GM21367 (cell line): ENCODE data around the gene FKBP4.

Experiments used
- ATAC-seq: cut with Tn5 transposase; IDR thresholded peaks from one replicate; pipeline ENCODE4 v1.9.1; 2021; ENCODE audit not compliant: unreplicated experiment

The FKBP4 gene

DNA sequence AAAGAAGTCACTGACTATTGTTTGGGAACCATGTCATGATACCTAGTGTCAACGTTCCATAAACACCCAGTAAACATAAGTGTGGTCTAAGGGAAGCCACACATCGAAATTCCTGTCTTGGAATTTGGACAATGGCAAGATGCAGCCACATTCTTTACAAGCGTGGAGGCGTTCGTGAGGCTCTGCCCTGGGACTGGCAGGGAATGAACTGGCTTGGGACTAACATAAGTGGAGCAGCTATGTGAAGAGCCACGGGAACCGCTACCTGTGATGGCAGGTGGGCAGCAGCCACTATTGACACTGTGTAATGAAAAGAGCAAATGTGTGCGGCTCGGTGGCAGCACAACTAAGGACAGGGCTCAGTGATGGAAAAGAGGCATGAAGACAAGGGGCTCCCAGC is 50.0 kb downstream of the FKBP4 start:
- ATAC-seq = no peak

DNA sequence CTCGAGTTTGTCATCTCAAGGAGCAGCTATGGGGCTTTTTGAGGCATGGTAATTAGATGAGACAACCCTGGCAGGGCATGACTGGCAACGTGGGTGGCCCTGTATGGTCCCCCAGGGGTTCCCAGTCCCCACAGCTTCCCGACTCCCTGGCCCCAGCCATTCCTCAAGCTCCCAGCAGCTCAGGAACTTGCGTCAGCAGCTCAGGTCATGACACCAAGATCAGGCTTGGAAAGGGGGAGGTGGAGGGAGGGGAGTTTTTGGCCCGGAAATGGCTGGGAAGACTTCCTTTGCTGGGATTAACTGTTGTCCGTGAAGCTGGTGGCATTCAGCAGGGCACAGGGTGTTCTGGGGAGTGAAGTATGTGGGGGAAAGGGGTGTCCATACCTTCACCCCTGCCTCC is 50.5 kb downstream of the FKBP4 start:
- no peak for ATAC-seq

DNA sequence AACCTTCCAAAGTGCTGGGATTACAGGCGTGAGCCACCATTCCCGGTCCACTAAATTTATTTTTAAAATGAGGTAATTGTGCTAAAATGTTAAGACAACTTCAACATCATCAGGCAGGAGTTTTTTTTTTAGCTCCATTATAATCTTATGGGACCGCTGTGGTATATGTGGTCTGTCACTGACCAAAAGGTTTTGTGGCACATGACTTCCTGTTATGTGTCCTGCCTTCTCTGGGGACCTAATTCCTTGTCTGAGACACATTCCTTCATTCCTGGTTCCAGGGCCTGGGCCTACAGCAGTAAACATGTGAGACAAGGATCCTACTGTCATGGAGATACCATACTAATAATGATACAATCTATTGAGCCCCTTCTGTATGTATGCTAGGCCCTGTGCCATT is 57.2 kb downstream of the FKBP4 start:
- ATAC-seq = no peak

DNA sequence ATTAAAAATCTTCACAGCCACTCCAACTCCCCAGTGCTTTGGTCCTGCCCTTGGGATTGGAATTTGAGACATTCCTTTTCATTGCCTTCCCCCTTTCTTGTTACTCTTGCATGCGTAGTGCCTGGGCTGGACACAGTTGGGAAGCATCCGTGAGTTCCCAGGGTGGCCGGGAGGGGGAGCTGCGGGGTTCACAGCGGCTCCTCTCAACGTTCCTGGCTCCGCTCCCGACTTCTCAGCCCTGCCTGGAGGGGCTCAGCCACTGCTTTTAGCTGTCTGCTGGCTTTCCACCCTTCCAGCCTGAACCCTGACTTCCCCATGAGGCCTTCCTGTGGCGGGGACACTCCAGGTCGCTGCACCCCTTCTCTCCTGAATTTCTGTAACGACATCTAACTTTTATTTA is 58.9 kb downstream of the FKBP4 start:
- ATAC-seq = no peak
